Measurements from ENCODE around the gene SLC1A5. TPM values are rescaled to one million over a fixed set of nuclear protein-coding genes. Genes with fewer than 3 reads are reported as not detected.

Gene SLC1A5
- 84.9 TPM for polyA plus RNA-seq
- long read RNA-seq, donor 1, transcript SLC1A5-203 (8 exons, 2,882 nt): major isoform, 17 of 91 reads
- long read RNA-seq, donor 1, partial matches to known transcripts: 73 of 91 reads
- long read RNA-seq, donor 1, other reads (novel, unspliced or antisense): 0 of 91 reads
- long read RNA-seq, donor 2, transcript SLC1A5-203 (8 exons, 2,882 nt): major isoform, 25 of 50 reads
- long read RNA-seq, donor 2, partial matches to known transcripts: 20 of 50 reads
- long read RNA-seq, donor 2, other reads (novel, unspliced or antisense): 0 of 50 reads
- long read RNA-seq, donor 3, transcript SLC1A5-203 (8 exons, 2,882 nt): major isoform, 47 of 104 reads
- long read RNA-seq, donor 3, transcript SLC1A5-201 (8 exons, 1,750 nt): minor isoform, 11 of 104 reads
- long read RNA-seq, donor 3, partial matches to known transcripts: 44 of 104 reads
- long read RNA-seq, donor 3, other reads (novel, unspliced or antisense): 0 of 104 reads
- long read RNA-seq, donor 4, partial matches to known transcripts: 16 of 20 reads
- long read RNA-seq, donor 4, other reads (novel, unspliced or antisense): 0 of 20 reads
- long read RNA-seq, donor 5, transcript SLC1A5-203 (8 exons, 2,882 nt): major isoform, 10 of 17 reads
- long read RNA-seq, donor 5, partial matches to known transcripts: 5 of 17 reads
- long read RNA-seq, donor 5, other reads (novel, unspliced or antisense): 0 of 17 reads
- long read RNA-seq, donor 6, transcript SLC1A5-203 (8 exons, 2,882 nt): major isoform, 26 of 27 reads
- long read RNA-seq, donor 6, partial matches to known transcripts: 0 of 27 reads
- long read RNA-seq, donor 6, other reads (novel, unspliced or antisense): 0 of 27 reads
- long read RNA-seq, donor 7, transcript SLC1A5-203 (8 exons, 2,882 nt): major isoform, 8 of 9 reads
- long read RNA-seq, donor 7, partial matches to known transcripts: 0 of 9 reads
- long read RNA-seq, donor 7, other reads (novel, unspliced or antisense): 0 of 9 reads
- long read RNA-seq, donor 8, transcript SLC1A5-203 (8 exons, 2,882 nt): major isoform, 32 of 46 reads
- long read RNA-seq, donor 8, partial matches to known transcripts: 10 of 46 reads
- long read RNA-seq, donor 8, other reads (novel, unspliced or antisense): 0 of 46 reads
- long read RNA-seq, donor 9, transcript SLC1A5-203 (8 exons, 2,882 nt): major isoform, 25 of 27 reads
- long read RNA-seq, donor 9, partial matches to known transcripts: 0 of 27 reads
- long read RNA-seq, donor 9, other reads (novel, unspliced or antisense): 0 of 27 reads
- long read RNA-seq, donor 10, transcript SLC1A5-203 (8 exons, 2,882 nt): major isoform, 32 of 36 reads
- long read RNA-seq, donor 10, partial matches to known transcripts: 0 of 36 reads
- long read RNA-seq, donor 10, other reads (novel, unspliced or antisense): 0 of 36 reads
- long read RNA-seq, donor 11, transcript SLC1A5-203 (8 exons, 2,882 nt): major isoform, 32 of 49 reads
- long read RNA-seq, donor 11, partial matches to known transcripts: 13 of 49 reads
- long read RNA-seq, donor 11, other reads (novel, unspliced or antisense): 0 of 49 reads

GRCh38 chr19:46788262-46788967, at the start of gene SLC1A5:
Gene SLC1A5 (minus strand): TSS chr19:46788594. CDS start chr19:46787965, 629 bp downstream.
- Histone ChIP-seq H3K27ac (ENCODE audit: low read length) (peak within 1 kb of the TSS; percentile 83), H3K27me3 (ENCODE audit: control insufficient read depth, insufficient read depth, low read length) (no peaks in the 10 kb centered on the region), H3K9me3 (ENCODE audit: control insufficient read depth, low read depth, low read length) (no peaks in the 10 kb centered on the region), H3K4me1 (ENCODE audit: control insufficient read depth, insufficient read depth, low read length) (peaks cover 28% of the 10 kb centered on the region), H3K4me3 (ENCODE audit: low read length) (peak within 1 kb of the TSS; percentile 97), H3K36me3 (ENCODE audit: control insufficient read depth, insufficient read depth, low read length) (peaks cover 13% of the 10 kb centered on the region)
- peak; percentile 92 to 94 for DNase-seq
- no CpG with 5 or more reads among the region's 46 CpGs for WGBS (ENCODE audit: insufficient coverage, low lambda C conversion rate)

DNA sequence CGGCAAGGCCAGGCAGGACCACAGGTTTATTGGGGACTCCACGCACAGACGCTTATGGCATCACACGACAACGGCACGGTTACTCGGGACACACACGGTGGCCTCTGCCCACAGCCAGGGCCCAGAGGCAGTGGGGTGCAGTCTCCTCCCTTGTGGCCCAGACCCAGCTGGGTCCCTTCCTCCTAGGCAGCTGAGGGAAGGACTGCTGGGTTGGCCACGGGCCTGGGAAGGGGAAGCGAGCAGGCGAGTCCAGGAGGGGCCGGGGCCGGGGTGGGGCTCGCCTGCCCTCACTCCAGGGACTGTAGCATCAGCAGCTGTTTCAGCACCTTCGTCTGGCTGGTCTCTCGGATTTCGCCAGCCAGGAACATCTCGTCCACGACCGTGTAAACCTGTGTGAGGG, 49.8 kb upstream of the SLC1A5 start:
- Histone ChIP-seq H3K27ac (ENCODE audit: low read length) (no peak overlapping the region), H3K4me3 (ENCODE audit: low read length) (no peak overlapping the region), H3K36me3 (ENCODE audit: control insufficient read depth, insufficient read depth, low read length) (peaks cover 41% of the 10 kb centered on the region), H3K4me1 (ENCODE audit: control insufficient read depth, insufficient read depth, low read length) (peaks cover 13% of the 10 kb centered on the region), H3K27me3 (ENCODE audit: control insufficient read depth, insufficient read depth, low read length) (no peaks in the 10 kb centered on the region), H3K9me3 (ENCODE audit: control insufficient read depth, low read depth, low read length) (no peaks in the 10 kb centered on the region)
- DNase-seq: no peak
- 80% methylated on average over 1 of the region's 20 CpGs for WGBS (ENCODE audit: insufficient coverage, low lambda C conversion rate)

GRCh38 chr19:46834984-46835383, 46.6 kb upstream of the SLC1A5 start:
- DNase-seq: no peak
- no peaks in the 10 kb centered on the region for H3K9me3 ChIP-seq (ENCODE audit: control insufficient read depth, low read depth, low read length)
- H3K27me3 ChIP-seq (ENCODE audit: control insufficient read depth, insufficient read depth, low read length): no peaks in the 10 kb centered on the region
- H3K4me3 ChIP-seq (ENCODE audit: low read length): no peak overlapping the region
- peaks cover 22% of the 10 kb centered on the region for H3K36me3 ChIP-seq (ENCODE audit: control insufficient read depth, insufficient read depth, low read length)
- no CpG with 5 or more reads among the region's 6 CpGs for WGBS (ENCODE audit: insufficient coverage, low lambda C conversion rate)
- no peak overlapping the region for H3K27ac ChIP-seq (ENCODE audit: low read length)
- peaks cover 8% of the 10 kb centered on the region for H3K4me1 ChIP-seq (ENCODE audit: control insufficient read depth, insufficient read depth, low read length)

DNA sequence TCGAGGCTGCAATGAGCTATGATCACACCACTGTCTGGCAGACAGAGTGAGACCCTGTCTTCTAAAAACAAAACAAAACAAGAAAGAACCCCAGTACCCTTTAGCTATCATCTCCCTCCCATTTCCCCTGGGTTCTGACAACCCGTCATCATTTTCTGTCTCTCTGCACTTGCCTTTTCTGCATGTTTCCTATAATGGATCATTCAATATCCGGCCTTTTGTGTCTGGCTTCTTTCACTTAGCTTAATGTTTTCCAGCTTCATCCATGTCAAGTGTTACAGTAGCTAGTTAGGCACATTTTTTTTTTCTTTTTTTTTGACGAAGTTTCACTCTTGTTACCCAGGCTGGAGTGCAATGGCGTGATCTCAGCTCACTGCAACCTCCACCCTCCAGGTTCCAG, 45.7 kb upstream of the SLC1A5 start:
- H3K27ac ChIP-seq (ENCODE audit: low read length): no peak overlapping the region
- H3K9me3 ChIP-seq (ENCODE audit: control insufficient read depth, low read depth, low read length): no peaks in the 10 kb centered on the region
- WGBS (ENCODE audit: insufficient coverage, low lambda C conversion rate): 100% methylated on average over 1 of the region's 5 CpGs
- H3K4me3 ChIP-seq (ENCODE audit: low read length): no peak overlapping the region
- no peak for DNase-seq
- H3K36me3 ChIP-seq (ENCODE audit: control insufficient read depth, insufficient read depth, low read length): peaks cover 17% of the 10 kb centered on the region
- no peaks in the 10 kb centered on the region for H3K4me1 ChIP-seq (ENCODE audit: control insufficient read depth, insufficient read depth, low read length)
- H3K27me3 ChIP-seq (ENCODE audit: control insufficient read depth, insufficient read depth, low read length): no peaks in the 10 kb centered on the region

- Histone ChIP-seq H3K9me3 (ENCODE audit: control insufficient read depth, low read depth, low read length) (no peaks in the 10 kb centered on the region), H3K4me3 (ENCODE audit: low read length) (no peak overlapping the region), H3K4me1 (ENCODE audit: control insufficient read depth, insufficient read depth, low read length) (no peaks in the 10 kb centered on the region), H3K27me3 (ENCODE audit: control insufficient read depth, insufficient read depth, low read length) (no peaks in the 10 kb centered on the region), H3K36me3 (ENCODE audit: control insufficient read depth, insufficient read depth, low read length) (no peaks in the 10 kb centered on the region), H3K27ac (ENCODE audit: low read length) (no peak overlapping the region)
- 71% methylated on average over 1 of the region's 2 CpGs for WGBS (ENCODE audit: insufficient coverage, low lambda C conversion rate)
- DNase-seq: no peak
Observed at GRCh38 chr19:46830864-46831263, 42.5 kb upstream of the SLC1A5 start.

- Histone ChIP-seq H3K27me3 (ENCODE audit: control insufficient read depth, insufficient read depth, low read length) (no peaks in the 10 kb centered on the region), H3K4me3 (ENCODE audit: low read length) (no peak overlapping the region), H3K9me3 (ENCODE audit: control insufficient read depth, low read depth, low read length) (no peaks in the 10 kb centered on the region), H3K4me1 (ENCODE audit: control insufficient read depth, insufficient read depth, low read length) (no peaks in the 10 kb centered on the region), H3K27ac (ENCODE audit: low read length) (no peak overlapping the region), H3K36me3 (ENCODE audit: control insufficient read depth, insufficient read depth, low read length) (no peaks in the 10 kb centered on the region)
- no CpG with 5 or more reads among the region's 5 CpGs for WGBS (ENCODE audit: insufficient coverage, low lambda C conversion rate)
- no peak for DNase-seq
Observed at GRCh38 chr19:46828484-46828883, 40.1 kb upstream of the SLC1A5 start.

DNA sequence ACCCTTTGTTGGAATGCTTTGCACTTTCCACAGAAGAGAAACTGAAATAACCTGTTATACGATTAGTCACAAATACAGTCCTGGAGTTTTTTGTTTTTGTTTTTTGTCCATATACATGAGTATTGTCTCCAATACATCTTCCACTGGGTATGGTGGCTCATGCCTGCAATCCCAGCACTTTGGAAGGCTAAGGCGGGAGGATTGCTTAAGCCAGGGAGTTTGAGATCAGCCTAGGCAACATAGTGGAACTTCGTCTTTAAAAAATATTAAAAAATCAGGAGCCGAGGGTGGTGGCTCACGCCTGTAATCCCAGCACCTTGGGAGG, 37.3 kb upstream of the SLC1A5 start:
- no peak for DNase-seq
- Histone ChIP-seq H3K27me3 (ENCODE audit: control insufficient read depth, insufficient read depth, low read length) (no peaks in the 10 kb centered on the region), H3K9me3 (ENCODE audit: control insufficient read depth, low read depth, low read length) (no peaks in the 10 kb centered on the region), H3K36me3 (ENCODE audit: control insufficient read depth, insufficient read depth, low read length) (no peaks in the 10 kb centered on the region), H3K4me3 (ENCODE audit: low read length) (no peak overlapping the region), H3K27ac (ENCODE audit: low read length) (no peak overlapping the region), H3K4me1 (ENCODE audit: control insufficient read depth, insufficient read depth, low read length) (peaks cover 20% of the 10 kb centered on the region)
- 100% methylated on average over 1 of the region's 5 CpGs for WGBS (ENCODE audit: insufficient coverage, low lambda C conversion rate)

DNA sequence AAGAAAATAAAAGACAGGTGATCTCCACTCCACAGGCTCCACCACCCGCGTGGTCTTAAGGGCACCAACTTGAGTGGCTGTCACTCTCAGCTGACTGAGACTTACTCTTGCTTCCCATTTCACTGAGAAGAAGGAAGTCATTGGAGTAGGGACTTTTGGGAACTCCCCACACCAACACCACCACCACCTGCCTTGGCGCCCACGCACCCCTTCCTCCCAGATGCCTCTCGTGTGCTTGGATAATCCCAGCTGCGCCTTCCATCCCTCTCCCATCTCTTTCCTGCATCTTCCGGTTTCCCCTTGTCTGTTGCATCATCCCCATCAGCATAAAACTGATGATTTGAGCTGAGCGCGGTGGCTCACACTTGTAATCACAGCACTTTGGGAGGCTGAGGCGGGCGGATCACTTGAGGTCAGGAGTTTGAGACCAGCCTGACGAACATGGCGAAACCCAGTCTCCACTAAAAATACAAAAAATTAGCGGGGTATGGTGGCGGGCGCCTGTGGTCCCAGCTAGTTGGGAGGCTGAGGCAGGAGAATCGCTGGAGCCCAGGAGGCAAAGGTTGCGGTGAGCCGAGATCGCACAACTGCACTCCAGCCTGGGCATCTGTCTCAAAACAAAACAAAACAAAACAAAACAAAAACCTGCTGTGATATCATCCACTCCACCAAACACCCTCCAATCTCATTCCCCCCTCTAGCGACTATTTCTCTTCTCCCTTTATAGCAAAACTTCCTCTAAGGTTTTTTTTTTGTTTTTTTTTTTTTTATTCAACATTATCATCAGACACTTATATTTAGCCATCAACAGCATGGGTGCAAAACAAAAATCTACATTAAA, 36.7 kb upstream of the SLC1A5 start:
- H3K4me3 ChIP-seq (ENCODE audit: low read length): no peak overlapping the region
- WGBS (ENCODE audit: insufficient coverage, low lambda C conversion rate): 100% methylated on average over 1 of the region's 21 CpGs
- H3K27ac ChIP-seq (ENCODE audit: low read length): no peak overlapping the region
- H3K27me3 ChIP-seq (ENCODE audit: control insufficient read depth, insufficient read depth, low read length): no peaks in the 10 kb centered on the region
- peaks cover 24% of the 10 kb centered on the region for H3K4me1 ChIP-seq (ENCODE audit: control insufficient read depth, insufficient read depth, low read length)
- no peak for DNase-seq
- no peaks in the 10 kb centered on the region for H3K36me3 ChIP-seq (ENCODE audit: control insufficient read depth, insufficient read depth, low read length)
- no peaks in the 10 kb centered on the region for H3K9me3 ChIP-seq (ENCODE audit: control insufficient read depth, low read depth, low read length)

DNA sequence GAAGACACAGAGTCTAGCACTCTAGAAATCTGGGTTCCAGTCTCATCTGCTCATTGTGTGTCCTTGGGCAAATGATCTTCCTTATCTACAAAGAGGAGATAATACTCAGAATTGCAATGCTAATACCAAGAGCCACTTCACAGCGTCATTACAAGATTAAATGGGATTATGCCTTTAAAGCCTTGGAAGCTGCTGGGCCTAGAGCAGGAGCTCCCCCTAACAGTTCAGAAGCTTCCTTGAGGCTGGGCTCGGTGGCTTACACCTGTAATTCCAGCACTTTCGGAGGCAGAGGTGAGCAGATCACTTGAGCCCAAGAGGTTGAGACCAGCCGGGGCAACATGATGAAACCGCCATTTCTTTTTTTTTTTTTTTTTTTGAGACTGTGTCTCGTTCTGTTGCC, 34.7 kb upstream of the SLC1A5 start:
- H3K27me3 ChIP-seq (ENCODE audit: control insufficient read depth, insufficient read depth, low read length): no peaks in the 10 kb centered on the region
- H3K27ac ChIP-seq (ENCODE audit: low read length): peak overlapping the region; percentile 23
- no peak for DNase-seq
- no peak overlapping the region for H3K4me3 ChIP-seq (ENCODE audit: low read length)
- H3K36me3 ChIP-seq (ENCODE audit: control insufficient read depth, insufficient read depth, low read length): no peaks in the 10 kb centered on the region
- H3K9me3 ChIP-seq (ENCODE audit: control insufficient read depth, low read depth, low read length): no peaks in the 10 kb centered on the region
- WGBS (ENCODE audit: insufficient coverage, low lambda C conversion rate): no CpG with 5 or more reads among the region's 6 CpGs
- peaks cover 24% of the 10 kb centered on the region for H3K4me1 ChIP-seq (ENCODE audit: control insufficient read depth, insufficient read depth, low read length)
